SJSA1 (cell line): ENCODE measurements around the gene ADAM11. TPM values are rescaled to one million over a fixed set of nuclear protein-coding genes. Genes with fewer than 3 reads are reported as not detected.

Experiments
- DNase-seq, 2 experiments: peaks; one replicate each; pipeline ENCODE4 v3.0.0-alpha.2; 2015 to 2020; ENCODE audit warnings: low spot score in 2 of 2, low read depth in 1 of 2
- H3K27ac ChIP-seq: fragments of 250-450 bp; sonication (Bioruptor Pico); 2 replicates; pipeline ENCODE4 v1.5.1; 2020; ENCODE audit warnings: mild to moderate bottlenecking, moderate library complexity
- H3K27me3 ChIP-seq: fragments of 250-450 bp; sonication (Bioruptor Pico); replicated peaks from 2 replicates; pipeline ENCODE4 v1.5.1; 2020; ENCODE audit warnings: mild to moderate bottlenecking, moderate library complexity
- H3K36me3 ChIP-seq: fragments of 250-450 bp; sonication (Bioruptor Pico); 2 replicates; pipeline ENCODE4 v1.5.1; 2020; ENCODE audit warnings: mild to moderate bottlenecking
- H3K4me1 ChIP-seq: fragments of 250-450 bp; sonication (Bioruptor Pico); replicated peaks from 2 replicates; pipeline ENCODE4 v1.6.1; 2021; ENCODE audit warnings: mild to moderate bottlenecking
- H3K4me3 ChIP-seq: fragments of 250-450 bp; sonication (Bioruptor Pico); 2 replicates; pipeline ENCODE4 v1.5.1; 2020; ENCODE audit warnings: mild to moderate bottlenecking
- H3K9me3 ChIP-seq: fragments of 250-450 bp; sonication (Bioruptor Pico); replicated peaks from 2 replicates; pipeline ENCODE4 v1.5.1; 2020; ENCODE audit warnings: mild to moderate bottlenecking
- total RNA-seq: library from RNA; depleted of rRNA; stranded (reverse); fragments of >200 nt; shearing (Covaris generic); gene quantifications from 2 replicates; pipeline ENCODE4 v1.2.3, GENCODE V29; 2014

The ADAM11 gene
- total RNA-seq, 1 experiment from 2014 or later, result 0.13 TPM

DNA sequence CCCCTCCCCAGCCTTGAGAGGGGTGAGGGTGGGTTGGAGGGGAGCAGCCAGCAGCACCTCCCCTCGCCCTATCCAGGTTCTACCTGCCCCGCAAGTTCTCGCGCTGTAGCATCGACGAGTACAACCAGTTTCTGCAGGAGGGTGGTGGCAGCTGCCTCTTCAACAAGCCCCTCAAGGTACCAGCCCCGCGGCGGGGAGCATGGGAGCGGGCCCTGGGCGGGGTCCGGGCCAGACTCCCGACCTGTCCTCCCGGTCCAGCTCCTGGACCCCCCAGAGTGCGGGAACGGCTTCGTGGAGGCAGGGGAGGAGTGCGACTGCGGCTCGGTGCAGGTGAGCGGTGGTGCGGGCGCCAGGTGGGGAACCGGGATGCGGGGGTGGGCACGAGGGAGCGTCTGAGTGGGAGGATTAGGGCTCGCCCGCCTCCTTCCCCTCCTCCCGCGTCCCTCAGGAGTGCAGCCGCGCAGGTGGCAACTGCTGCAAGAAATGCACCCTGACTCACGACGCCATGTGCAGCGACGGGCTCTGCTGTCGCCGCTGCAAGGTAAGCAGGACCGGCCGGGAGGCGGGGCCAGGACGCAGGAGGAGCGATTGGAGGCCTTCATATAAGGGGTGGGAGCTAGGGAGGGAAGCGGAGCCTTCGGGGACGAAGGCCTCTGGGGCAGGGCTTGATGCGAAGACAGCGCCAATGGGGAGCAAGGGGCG, 16.5 kb downstream of the ADAM11 start:
- Histone ChIP-seq H3K27me3 (peaks cover 23% of the 10 kb centered on the region), H3K27ac (no peak overlapping the region), H3K36me3 (no peaks in the 10 kb centered on the region), H3K4me3 (peak overlapping the region; percentile 36), H3K4me1 (peaks cover 31% of the 10 kb centered on the region), H3K9me3 (no peaks in the 10 kb centered on the region)
- peak; percentile 94 to 100 for DNase-seq

DNA sequence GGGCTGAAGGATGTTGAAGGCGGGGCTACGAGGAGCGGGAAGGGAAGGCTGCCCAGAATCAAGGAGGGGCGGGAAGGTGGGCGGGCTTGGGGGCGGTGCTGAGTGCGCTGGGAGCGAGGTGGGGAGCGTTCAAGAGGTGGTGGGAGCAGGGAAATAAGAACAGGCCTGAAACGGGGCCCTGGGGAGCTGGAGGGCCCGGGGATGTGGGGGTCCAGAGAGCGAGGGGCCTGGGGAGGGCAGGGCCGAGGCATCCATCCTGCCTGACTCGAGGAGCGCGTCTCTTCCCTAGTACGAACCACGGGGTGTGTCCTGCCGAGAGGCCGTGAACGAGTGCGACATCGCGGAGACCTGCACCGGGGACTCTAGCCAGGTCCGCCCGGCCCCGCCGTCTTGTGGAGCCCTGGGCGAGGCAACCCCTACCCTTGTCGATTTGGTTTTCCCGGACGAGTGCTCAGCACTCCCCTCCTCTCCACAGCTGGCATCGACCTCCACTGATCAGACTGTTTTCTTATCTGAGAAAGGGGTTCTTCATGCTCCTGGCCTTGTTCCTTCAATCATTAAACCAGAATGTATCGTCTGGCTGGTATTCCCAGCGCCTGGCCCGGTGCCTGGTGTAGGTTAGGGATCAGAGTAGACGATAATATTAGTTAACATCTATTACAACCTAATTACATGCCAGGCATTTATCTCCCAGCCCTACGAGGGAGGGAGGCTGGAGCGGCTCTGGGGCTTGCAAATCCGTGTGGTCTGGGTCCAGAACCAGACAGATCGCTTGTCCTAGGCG, 17.2 kb downstream of the ADAM11 start:
- no peaks in the 10 kb centered on the region for H3K9me3 ChIP-seq
- peak overlapping the region; percentile 36 for H3K4me3 ChIP-seq
- H3K4me1 ChIP-seq, result peaks cover 31% of the 10 kb centered on the region
- no peaks in the 10 kb centered on the region for H3K36me3 ChIP-seq
- H3K27ac ChIP-seq, result no peak overlapping the region
- H3K27me3 ChIP-seq, result peaks cover 23% of the 10 kb centered on the region
- peak in 1 of 2 experiments; percentile 46 for DNase-seq

DNA sequence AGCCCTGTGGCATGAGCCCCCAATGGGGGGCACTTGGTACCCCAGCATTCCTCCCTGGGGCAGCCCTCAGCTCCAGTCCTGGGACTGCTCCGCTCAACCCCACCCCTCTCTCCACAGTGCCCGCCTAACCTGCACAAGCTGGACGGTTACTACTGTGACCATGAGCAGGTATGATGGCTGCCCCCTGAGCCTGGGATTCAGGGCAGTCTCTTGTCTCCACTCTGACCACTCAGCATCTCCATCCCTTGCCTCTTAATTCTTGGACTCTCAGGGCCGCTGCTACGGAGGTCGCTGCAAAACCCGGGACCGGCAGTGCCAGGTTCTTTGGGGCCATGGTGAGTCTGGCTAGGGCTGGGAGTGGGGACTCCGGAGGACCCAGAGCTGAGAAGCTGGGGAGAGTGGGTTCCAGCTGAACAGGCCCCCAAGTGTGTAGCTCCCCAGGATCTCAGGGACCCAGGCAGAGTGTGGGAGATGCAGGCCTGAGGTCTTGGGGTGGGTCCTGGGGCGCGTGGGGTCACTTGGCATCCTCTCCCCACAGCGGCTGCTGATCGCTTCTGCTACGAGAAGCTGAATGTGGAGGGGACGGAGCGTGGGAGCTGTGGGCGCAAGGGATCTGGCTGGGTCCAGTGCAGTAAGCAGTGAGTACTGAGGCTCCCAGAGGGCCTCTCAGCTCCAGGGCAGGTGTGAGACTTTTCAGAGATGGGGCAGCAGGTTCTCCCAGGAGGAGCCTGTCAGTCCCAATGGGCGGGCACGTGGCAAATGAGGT, 18.0 kb downstream of the ADAM11 start:
- Histone ChIP-seq H3K4me3 (no peak overlapping the region), H3K9me3 (no peaks in the 10 kb centered on the region), H3K27ac (no peak overlapping the region), H3K36me3 (no peaks in the 10 kb centered on the region), H3K4me1 (peaks cover 39% of the 10 kb centered on the region), H3K27me3 (peaks cover 23% of the 10 kb centered on the region)
- no peak for DNase-seq

DNA sequence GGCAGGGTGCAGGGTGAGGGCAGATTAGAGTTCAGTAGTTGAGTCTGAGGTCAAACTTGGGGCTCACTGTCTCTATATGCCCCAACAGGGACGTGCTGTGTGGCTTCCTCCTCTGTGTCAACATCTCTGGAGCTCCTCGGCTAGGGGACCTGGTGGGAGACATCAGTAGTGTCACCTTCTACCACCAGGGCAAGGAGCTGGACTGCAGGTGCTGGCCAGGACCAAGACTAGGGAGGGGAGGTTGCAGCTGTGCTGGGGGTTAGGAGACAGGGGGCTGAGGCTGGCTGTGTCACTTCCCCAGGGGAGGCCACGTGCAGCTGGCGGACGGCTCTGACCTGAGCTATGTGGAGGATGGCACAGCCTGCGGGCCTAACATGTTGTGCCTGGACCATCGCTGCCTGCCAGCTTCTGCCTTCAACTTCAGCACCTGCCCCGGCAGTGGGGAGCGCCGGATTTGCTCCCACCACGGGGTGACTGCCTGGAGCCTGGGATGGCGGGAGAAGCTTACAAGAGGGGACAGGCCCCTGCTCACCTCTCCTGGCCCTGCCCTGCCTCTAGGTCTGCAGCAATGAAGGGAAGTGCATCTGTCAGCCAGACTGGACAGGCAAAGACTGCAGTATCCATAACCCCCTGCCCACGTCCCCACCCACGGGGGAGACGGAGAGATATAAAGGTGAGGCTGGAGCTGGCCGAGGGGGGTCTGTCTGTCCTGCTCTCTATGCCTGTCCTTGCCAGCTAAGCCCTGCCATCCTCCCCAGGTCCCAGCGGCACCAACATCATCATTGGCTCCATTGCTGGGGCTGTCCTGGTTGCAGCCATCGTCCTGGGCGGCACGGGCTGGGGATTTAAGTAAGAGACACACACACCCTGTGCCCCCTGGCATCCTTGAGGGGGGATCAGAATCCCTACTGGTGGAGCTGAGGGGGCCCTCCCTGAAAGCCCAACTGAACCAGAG, 18.9 kb downstream of the ADAM11 start:
- Histone ChIP-seq H3K4me3 (no peak overlapping the region), H3K36me3 (no peaks in the 10 kb centered on the region), H3K27ac (no peak overlapping the region), H3K9me3 (no peaks in the 10 kb centered on the region), H3K4me1 (peaks cover 40% of the 10 kb centered on the region), H3K27me3 (peaks cover 20% of the 10 kb centered on the region)
- no peak for DNase-seq

DNA sequence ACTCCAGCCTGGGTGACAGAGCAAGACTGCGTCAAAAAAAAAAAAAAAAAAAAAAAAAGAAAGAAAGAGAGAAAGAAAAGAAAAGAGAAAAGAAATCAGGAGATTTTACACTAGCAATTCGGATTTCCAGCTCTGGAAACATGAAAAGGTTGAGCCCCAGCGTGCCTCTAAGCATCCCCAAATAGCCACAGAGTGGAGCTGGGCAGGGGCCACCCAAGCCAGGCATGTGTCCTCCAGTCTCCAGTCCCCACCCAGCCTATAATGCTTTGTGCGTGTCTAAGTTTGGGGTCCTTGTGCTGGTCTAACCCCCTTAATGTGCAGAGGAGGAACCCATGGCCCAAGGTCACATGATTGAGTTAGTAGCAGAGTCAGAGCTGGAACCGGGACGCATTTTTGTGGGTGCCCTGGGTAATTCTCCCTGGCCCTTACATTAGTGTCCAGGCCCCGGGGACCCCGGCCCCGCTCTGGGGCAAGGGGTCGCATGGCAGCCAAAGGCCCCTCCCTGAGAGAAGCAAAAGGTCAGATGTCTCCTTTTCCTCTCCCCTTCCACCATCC, 19.9 kb downstream of the ADAM11 start:
- Histone ChIP-seq H3K4me3 (peak overlapping the region; percentile 38), H3K27ac (no peak overlapping the region), H3K9me3 (no peaks in the 10 kb centered on the region), H3K36me3 (no peaks in the 10 kb centered on the region), H3K27me3 (peaks cover 9% of the 10 kb centered on the region), H3K4me1 (peaks cover 40% of the 10 kb centered on the region)
- no peak for DNase-seq

DNA sequence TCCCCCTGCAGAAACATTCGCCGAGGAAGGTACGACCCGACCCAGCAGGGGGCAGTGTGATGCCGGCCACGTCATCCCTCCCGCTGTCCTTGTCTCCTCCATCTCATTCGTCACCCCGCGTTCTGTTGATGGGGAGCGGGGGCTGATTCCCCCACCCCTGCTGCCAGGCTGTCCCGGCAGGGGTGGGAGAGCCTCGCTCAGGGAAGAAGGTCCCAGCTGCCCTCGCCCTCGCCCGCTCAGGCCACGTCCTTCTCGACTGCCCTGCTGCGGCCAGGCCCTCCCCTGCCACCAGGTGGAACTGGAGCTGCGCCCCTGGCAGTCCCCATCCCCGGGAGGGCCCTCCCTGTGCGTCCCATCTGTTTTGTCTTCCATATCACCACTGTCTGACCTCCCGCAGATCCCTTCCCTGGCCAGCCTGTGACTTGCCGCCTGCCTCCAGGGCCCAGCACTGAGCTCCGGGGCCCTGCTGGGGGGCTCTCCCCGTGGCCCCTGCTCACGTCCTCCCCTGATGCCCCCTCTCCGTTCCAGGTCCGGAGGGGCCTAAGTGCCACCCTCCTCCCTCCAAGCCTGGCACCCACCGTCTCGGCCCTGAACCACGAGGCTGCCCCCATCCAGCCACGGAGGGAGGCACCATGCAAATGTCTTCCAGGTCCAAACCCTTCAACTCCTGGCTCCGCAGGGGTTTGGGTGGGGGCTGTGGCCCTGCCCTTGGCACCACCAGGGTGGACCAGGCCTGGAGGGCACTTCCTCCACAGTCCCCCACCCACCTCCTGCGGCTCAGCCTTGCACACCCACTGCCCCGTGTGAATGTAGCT, 20.6 kb downstream of the ADAM11 start:
- Histone ChIP-seq H3K9me3 (no peaks in the 10 kb centered on the region), H3K4me1 (peaks cover 37% of the 10 kb centered on the region), H3K27me3 (peaks cover 2% of the 10 kb centered on the region; the same call in 1 of the 2 replicates), H3K36me3 (no peaks in the 10 kb centered on the region), H3K4me3 (peak overlapping the region; percentile 38), H3K27ac (peak overlapping the region; percentile 52)
- DNase-seq, result peak; percentile 91 to 96

DNA sequence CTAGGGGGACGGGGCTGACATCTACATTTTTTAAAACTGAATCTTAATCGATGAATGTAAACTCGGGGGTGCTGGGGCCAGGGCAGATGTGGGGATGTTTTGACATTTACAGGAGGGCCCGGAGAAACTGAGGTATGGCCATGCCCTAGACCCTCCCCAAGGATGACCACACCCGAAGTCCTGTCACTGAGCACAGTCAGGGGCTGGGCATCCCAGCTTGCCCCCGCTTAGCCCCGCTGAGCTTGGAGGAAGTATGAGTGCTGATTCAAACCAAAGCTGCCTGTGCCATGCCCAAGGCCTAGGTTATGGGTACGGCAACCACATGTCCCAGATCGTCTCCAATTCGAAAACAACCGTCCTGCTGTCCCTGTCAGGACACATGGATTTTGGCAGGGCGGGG, 21.4 kb downstream of the ADAM11 start:
- Histone ChIP-seq H3K4me1 (peaks cover 29% of the 10 kb centered on the region), H3K27me3 (no peaks in the 10 kb centered on the region), H3K4me3 (no peak overlapping the region), H3K27ac (no peak overlapping the region), H3K36me3 (no peaks in the 10 kb centered on the region), H3K9me3 (no peaks in the 10 kb centered on the region)
- DNase-seq, result no peak

DNA sequence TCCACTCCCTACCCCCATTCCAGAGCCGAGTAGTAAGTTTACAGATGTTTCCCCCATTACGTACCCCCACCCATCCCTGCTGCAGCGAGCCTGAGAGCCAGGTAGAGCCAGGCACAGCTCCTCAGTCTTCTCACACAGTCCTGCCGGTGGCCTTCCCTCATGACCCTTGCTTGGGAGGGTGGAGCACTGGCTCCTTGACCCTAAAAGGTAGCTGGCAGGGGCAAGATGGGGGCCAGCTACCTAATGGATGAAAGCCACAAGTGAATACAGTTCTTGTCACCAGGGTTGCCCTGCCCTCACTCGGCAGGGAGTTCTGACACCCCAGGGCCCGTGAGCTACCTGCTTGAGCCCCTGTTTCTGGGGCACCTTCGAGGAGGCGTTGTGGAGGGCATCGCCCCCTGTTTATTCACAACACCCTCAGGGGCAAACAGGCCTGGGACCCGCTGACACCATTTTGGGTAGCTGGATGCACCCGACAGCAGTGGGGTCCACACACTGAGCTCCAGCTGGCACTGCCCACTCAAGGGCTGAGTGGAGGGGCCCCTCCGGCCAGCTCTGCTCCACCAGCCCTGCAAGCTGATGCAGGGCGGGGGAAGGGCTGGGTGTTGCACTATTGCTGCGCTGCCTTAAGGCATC, 22.2 kb downstream of the ADAM11 start:
- Histone ChIP-seq H3K9me3 (no peaks in the 10 kb centered on the region), H3K4me3 (no peak overlapping the region), H3K27ac (no peak overlapping the region), H3K36me3 (no peaks in the 10 kb centered on the region), H3K27me3 (no peaks in the 10 kb centered on the region), H3K4me1 (peaks cover 26% of the 10 kb centered on the region)
- DNase-seq, result no peak

DNA sequence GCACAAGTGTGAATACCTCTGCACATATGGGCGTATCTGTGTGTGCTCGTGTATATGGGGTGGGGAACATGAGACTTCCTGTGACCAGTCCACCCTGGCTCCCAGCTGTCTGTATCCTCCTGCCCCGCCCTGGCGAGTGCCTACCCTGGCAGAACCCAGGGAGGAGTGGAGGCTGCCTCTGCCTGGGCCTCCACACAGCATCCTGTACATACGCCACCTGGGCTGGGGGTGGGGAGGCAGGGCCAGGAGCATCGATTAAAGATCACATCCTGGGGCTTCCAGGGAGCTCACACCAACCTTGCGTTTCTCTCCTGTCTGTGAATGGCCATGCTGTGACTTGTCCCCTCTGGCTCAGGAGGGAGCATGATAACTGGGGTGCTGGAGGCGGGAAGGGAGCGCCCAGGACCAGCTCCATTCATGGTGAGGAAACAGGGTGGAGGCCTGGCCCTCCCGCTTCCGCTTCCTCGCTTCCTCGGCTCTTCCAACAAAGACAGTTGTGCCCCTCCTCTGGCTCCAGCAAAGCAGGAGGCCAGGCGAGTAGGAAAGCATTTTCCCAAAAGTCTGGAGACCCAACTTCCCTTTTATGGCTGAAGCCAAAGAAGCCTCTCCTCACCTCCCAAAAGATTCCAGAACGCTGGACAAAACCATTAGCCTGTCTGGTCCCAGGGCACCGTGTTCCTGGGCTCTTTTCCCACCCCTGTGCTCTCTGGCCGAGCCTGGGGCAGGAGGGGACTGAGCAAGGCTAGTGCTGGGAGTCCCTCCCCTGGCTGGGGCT, 22.9 kb downstream of the ADAM11 start:
- Histone ChIP-seq H3K9me3 (no peaks in the 10 kb centered on the region), H3K27ac (no peak overlapping the region), H3K27me3 (no peaks in the 10 kb centered on the region), H3K36me3 (no peaks in the 10 kb centered on the region), H3K4me3 (no peak overlapping the region), H3K4me1 (peaks cover 22% of the 10 kb centered on the region)
- no peak for DNase-seq

DNA sequence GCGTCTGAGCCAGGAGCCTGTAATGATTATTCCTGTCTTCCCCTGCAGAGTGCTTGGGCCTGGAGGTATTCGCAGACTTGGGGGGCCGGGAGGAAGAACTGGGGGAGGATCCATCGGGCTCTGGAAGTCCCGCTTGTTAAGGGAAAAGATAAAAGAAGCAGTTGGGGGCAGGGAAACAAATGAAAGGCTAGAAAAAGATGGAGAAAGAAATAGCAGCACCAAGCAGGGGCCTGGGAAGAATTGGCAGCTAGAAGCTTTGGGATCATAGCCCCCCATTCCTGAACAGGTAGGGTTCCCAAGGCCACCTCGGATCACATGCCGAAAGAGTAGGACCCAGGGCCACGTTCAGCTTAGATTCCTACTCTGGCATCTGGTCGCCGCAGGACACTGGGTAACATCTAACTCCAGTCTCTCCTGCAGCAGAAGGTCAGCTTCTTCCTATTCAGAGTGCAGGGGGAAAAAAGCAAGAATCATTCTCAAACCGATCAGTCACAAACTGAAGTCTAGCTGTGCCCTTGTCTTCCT, 23.6 kb downstream of the ADAM11 start:
- H3K4me1 ChIP-seq, result peaks cover 22% of the 10 kb centered on the region
- H3K36me3 ChIP-seq, result no peaks in the 10 kb centered on the region
- H3K4me3 ChIP-seq, result no peak overlapping the region
- H3K27me3 ChIP-seq, result no peaks in the 10 kb centered on the region
- no peak overlapping the region for H3K27ac ChIP-seq
- H3K9me3 ChIP-seq, result no peaks in the 10 kb centered on the region
- no peak for DNase-seq

DNA sequence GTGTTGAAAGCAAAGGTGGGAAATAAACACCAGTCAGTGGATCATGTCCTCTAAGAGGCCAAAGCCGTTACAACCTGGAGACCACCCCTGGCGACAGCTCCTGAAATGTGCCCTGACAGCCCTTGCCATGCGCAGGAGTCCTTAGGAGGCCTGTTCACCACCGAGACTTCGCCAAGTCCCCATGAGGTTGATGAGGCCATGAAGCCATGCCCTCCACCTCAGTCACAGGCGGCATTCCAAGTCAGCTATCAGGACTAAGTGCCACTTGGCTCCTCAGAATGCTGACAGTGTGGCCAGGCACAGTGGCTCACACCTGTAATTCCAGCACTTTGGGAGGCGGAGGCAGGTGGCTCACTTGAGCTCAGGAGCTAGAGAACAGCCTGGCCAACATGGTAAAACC, 27.1 kb downstream of the ADAM11 start:
- H3K4me3 ChIP-seq, result no peak overlapping the region
- no peaks in the 10 kb centered on the region for H3K36me3 ChIP-seq
- no peaks in the 10 kb centered on the region for H3K27me3 ChIP-seq
- no peaks in the 10 kb centered on the region for H3K9me3 ChIP-seq
- H3K27ac ChIP-seq, result no peak overlapping the region
- DNase-seq, result no peak
- peaks cover 9% of the 10 kb centered on the region for H3K4me1 ChIP-seq
